HepG2 (cell line): ENCODE measurements around the gene ERMARD. TPM values are rescaled to one million over a fixed set of nuclear protein-coding genes. Genes with fewer than 3 reads are reported as not detected.

Source experiments
- ATAC-seq: fragments of 200-7000 bp; cut with Tn5 transposase; 3 replicates; pipeline ENCODE4 v1.9.1; 2020; ENCODE audit warnings: mild to moderate bottlenecking, moderate library complexity
- BruUV-seq: library from RNA; stranded (reverse); fragments of 400-500 nt; replicated peaks from 2 replicates; lab custom pipeline; 2021; lab: Mats Ljungman, UMichigan
- CTCF ChIA-PET: fragments of 300-600 bp; formaldehyde crosslinking; extraction: SDS; loops from one replicate; lab custom pipeline; 2021; ENCODE audit warnings: low total read pairs, inconsistent platforms, low intra/inter-chr PET ratio; lab: Yijun Ruan, JAX
- POLR2A ChIA-PET: fragments of 350-600 bp; sonication (Branson Sonifier 250); formaldehyde crosslinking; loops from one replicate; lab custom pipeline; 2020; ENCODE audit warnings: antibody characterized with exemption, inconsistent platforms; lab: Yijun Ruan, JAX
- DNase-seq: peaks from one replicate; pipeline ENCODE4 v3.0.0-alpha.2; 2015; ENCODE audit warnings: low spot score
- FAIRE-seq: peaks from 3 replicates; lab custom pipeline; 2011; peaks lifted over from hg19 to GRCh38; lab: Jason Lieb, UNC
- H2AFZ ChIP-seq: one replicate; pipeline ENCODE4 v1.6.1; 2011; ENCODE audit warnings: low read length, inconsistent platforms
- H3K27ac ChIP-seq: fragments of 300-600 bp; 3 replicates; pipeline ENCODE4 v1.8.0; 2011; ENCODE audit warnings: mixed run types, mild to moderate bottlenecking, mixed read lengths, low read length, inconsistent platforms; ENCODE audit not compliant: insufficient read depth; ENCODE audit errors: extremely low read length
- H3K27me3 ChIP-seq, 2 experiments: fragments of 200-600 bp in 1 of 2; 2 replicates in 1 of 2; 3 replicates in 1 of 2; pipeline versions ENCODE4 v1.6.0 to v1.8.0; 2011; ENCODE audit warnings: low read length in 2 of 2, mild to moderate bottlenecking in 2 of 2, moderate library complexity in 2 of 2, inconsistent platforms in 1 of 2; ENCODE audit not compliant: insufficient read depth in 2 of 2, control insufficient read depth in 1 of 2
- H3K36me3 ChIP-seq, 2 experiments: fragments of 200-600 bp in 1 of 2; replicated peaks in 1 of 2; 2 replicates in 1 of 2; 3 replicates in 1 of 2; pipeline versions ENCODE4 v1.5.1 to v1.8.0; 2011; ENCODE audit warnings: low read length in 2 of 2, inconsistent platforms in 1 of 2; ENCODE audit not compliant: insufficient read depth in 2 of 2, control insufficient read depth in 1 of 2
- H3K4me1 ChIP-seq: 2 replicates; pipeline ENCODE4 v1.5.1; 2012; ENCODE audit warnings: low read length, inconsistent platforms; ENCODE audit not compliant: insufficient read depth
- H3K4me2 ChIP-seq: 2 replicates; pipeline ENCODE4 v1.6.0; 2011; ENCODE audit warnings: low read depth, low read length, inconsistent platforms
- H3K4me3 ChIP-seq, 3 experiments: fragments of 200-600 bp in 1 of 3; sonication (generic), shearing (Covaris generic) in 1 of 3; replicated peaks in 1 of 3; 2 replicates each; pipeline ENCODE4 v1.5.1; 2011 to 2016; ENCODE audit warnings: low read length in 3 of 3, inconsistent platforms in 2 of 3, low read depth in 2 of 3, mild to moderate bottlenecking in 2 of 3, control low read depth in 1 of 3, mixed read lengths in 1 of 3; ENCODE audit not compliant: insufficient read depth in 1 of 3
- H3K79me2 ChIP-seq: one replicate; pipeline ENCODE4 v1.6.1; 2011; ENCODE audit warnings: low read length, inconsistent platforms; ENCODE audit not compliant: insufficient read depth
- H3K9ac ChIP-seq: 2 replicates; pipeline ENCODE4 v1.6.0; 2011; ENCODE audit warnings: mild to moderate bottlenecking, low read depth, low read length, inconsistent platforms; ENCODE audit not compliant: insufficient read depth
- H3K9me3 ChIP-seq: 2 replicates; pipeline ENCODE4 v1.5.1; 2012; ENCODE audit warnings: mild to moderate bottlenecking, low read length
- H4K20me1 ChIP-seq: 2 replicates; pipeline ENCODE4 v1.6.0; 2011; ENCODE audit warnings: inconsistent platforms, mild to moderate bottlenecking, low read length, moderate library complexity; ENCODE audit not compliant: insufficient read depth
- AFF4 ChIP-seq: sonication (generic); formaldehyde crosslinking; IDR thresholded peaks from 2 replicates; pipeline ENCODE4 v1.4.0; 2020; ENCODE audit warnings: missing genetic modification reagents
- SRSF1 ChIP-seq: fragments of 200-400 bp; formaldehyde crosslinking; optimal IDR thresholded peaks from 2 replicates; pipeline ENCODE3; 2017; ENCODE audit warnings: mild to moderate bottlenecking, low read depth, low read length, moderate library complexity
- ZSCAN12 ChIP-seq: sonication (generic); formaldehyde crosslinking; IDR thresholded peaks from 2 replicates; pipeline ENCODE4 v1.9.0; 2021; ENCODE audit warnings: mild to moderate bottlenecking, missing genetic modification reagents
- WGBS: methylation state at CpG from one replicate; pipeline ENCODE4 v1.1.6; 2017; ENCODE audit warnings: low lambda C conversion rate; 5-methylcytosine and 5-hydroxymethylcytosine counted together
- in situ Hi-C: cut with HindIII; loops from 2 replicates; pipeline ENCODE4 v1.10.0; 2017; ENCODE audit warnings: low pct_unique_long_range_greater_than_20kb; ENCODE audit not compliant: extremely low pct_ligation_motif_present
- intact Hi-C: fragments of 100-400 bp; cut with micrococcal nuclease; formaldehyde crosslinking; loops from one replicate; pipeline ENCODE4 v1.10.0; 2022; ENCODE audit not compliant: unreplicated experiment
- polyA plus RNA-seq, 8 experiments: library from polyadenylated mRNA; depleted of rRNA in 3 of 8; stranded (reverse) in 7 of 8; unstranded in 1 of 8; fragments of >200 nt; fragmentation: Illumina TruSeq in 4 of 8; extraction: Trizol in 4 of 8; gene quantifications; 2 replicates each; pipeline versions ENCODE4 v1.2.1 to v1.2.3, GENCODE V29; 2011 to 2016; ENCODE audit warnings: low read depth in 4 of 8, missing spikeins in 1 of 8, mixed read lengths in 1 of 8; ENCODE audit not compliant: insufficient read depth in 1 of 8
- total RNA-seq, 5 experiments: library from RNA; depleted of rRNA; stranded (reverse); fragments of >200 nt; fragmentation: Illumina TruSeq; extraction: Trizol; gene quantifications; 2 replicates each; pipeline ENCODE4 v1.2.3, GENCODE V29; 2016; ENCODE audit warnings: low read depth in 1 of 5
- TF ChIP-seq, protein P1 (sequence below): sonication (generic); formaldehyde crosslinking; IDR thresholded peaks from 2 replicates; pipeline ENCODE4 v1.4.0; 2020; ENCODE audit warnings: missing genetic modification reagents

ERMARD gene
- total and polyA plus RNA-seq, 2 of the 13 experiments (the other 11 are each of a cell fraction or from before 2014, with no cell fraction given): 8.8 to 10.7 TPM

GRCh38 chr6:169816054-169816453, 64.6 kb downstream of the ERMARD start:
- ChIA-PET POLR2A (no interaction called here), CTCF (no interaction called here)
- H3K27me3 ChIP-seq: no peaks in the 10 kb centered on the region
- intact Hi-C loops (no loop called here), in situ Hi-C loops (no loop called here)
- no peaks in the 10 kb centered on the region for H3K79me2 ChIP-seq
- no TSS peak for BruUV-seq
- no peak overlapping the region for H3K9ac ChIP-seq
- FAIRE-seq (no peak), DNase-seq (no peak), ATAC-seq (no peak)
- no peaks in the 10 kb centered on the region for H3K36me3 ChIP-seq
- H3K9me3 ChIP-seq: peaks cover 8% of the 10 kb centered on the region; the same call in 1 of the 2 replicates
- H2AFZ ChIP-seq: no peak overlapping the region
- no peak overlapping the region for H3K4me2 ChIP-seq
- H3K27ac ChIP-seq: no peak overlapping the region
- H4K20me1 ChIP-seq: no peaks in the 10 kb centered on the region
- WGBS: 92% methylated on average over 2 of the region's 2 CpGs
- H3K4me3 ChIP-seq: no peak overlapping the region
- TF ChIP-seq ZSCAN12 (CRISPR knock-in tag): no peak
- TF ChIP-seq, protein P1, sequence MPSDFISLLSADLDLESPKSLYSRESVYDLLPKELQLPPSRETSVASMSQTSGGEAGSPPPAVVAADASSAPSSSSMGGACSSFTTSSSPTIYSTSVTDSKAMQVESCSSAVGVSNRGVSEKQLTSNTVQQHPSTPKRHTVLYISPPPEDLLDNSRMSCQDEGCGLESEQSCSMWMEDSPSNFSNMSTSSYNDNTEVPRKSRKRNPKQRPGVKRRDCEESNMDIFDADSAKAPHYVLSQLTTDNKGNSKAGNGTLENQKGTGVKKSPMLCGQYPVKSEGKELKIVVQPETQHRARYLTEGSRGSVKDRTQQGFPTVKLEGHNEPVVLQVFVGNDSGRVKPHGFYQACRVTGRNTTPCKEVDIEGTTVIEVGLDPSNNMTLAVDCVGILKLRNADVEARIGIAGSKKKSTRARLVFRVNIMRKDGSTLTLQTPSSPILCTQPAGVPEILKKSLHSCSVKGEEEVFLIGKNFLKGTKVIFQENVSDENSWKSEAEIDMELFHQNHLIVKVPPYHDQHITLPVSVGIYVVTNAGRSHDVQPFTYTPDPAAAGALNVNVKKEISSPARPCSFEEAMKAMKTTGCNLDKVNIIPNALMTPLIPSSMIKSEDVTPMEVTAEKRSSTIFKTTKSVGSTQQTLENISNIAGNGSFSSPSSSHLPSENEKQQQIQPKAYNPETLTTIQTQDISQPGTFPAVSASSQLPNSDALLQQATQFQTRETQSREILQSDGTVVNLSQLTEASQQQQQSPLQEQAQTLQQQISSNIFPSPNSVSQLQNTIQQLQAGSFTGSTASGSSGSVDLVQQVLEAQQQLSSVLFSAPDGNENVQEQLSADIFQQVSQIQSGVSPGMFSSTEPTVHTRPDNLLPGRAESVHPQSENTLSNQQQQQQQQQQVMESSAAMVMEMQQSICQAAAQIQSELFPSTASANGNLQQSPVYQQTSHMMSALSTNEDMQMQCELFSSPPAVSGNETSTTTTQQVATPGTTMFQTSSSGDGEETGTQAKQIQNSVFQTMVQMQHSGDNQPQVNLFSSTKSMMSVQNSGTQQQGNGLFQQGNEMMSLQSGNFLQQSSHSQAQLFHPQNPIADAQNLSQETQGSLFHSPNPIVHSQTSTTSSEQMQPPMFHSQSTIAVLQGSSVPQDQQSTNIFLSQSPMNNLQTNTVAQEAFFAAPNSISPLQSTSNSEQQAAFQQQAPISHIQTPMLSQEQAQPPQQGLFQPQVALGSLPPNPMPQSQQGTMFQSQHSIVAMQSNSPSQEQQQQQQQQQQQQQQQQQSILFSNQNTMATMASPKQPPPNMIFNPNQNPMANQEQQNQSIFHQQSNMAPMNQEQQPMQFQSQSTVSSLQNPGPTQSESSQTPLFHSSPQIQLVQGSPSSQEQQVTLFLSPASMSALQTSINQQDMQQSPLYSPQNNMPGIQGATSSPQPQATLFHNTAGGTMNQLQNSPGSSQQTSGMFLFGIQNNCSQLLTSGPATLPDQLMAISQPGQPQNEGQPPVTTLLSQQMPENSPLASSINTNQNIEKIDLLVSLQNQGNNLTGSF (CRISPR knock-in tag): no peak
- TF ChIP-seq SRSF1: no peak
- TF ChIP-seq AFF4 (CRISPR knock-in tag): no peak
- peaks cover 4% of the 10 kb centered on the region for H3K4me1 ChIP-seq
